ENCODE measurements around the gene RBM47.
"Not testable (repeated sequence)": the region's sequence is repeated elsewhere in the genome, so short reads cannot be mapped to it uniquely, and the experiment has no call there.

Gene RBM47

DNA sequence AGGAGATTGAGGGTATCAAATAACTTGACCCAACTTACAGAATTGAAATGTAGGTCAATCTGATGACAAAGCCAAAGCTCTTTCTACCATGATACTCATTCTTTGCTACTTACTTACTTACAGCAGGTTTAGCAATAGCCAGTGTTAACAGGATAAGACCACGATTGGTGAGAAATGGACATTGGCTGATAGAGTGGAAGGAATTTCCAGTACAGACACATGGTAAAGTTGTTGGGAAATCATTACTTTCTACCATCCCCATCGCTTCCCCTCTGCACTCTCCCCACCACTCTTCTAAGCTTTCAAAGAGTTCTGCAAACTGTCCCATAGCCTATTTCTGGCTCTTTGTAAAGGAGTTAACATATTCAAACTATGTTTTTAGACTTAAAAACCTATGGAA lies 174.8 kb downstream of the RBM47 start:
- H3K4me3 ChIP-seq (ENCODE audit: low read depth in 1 of 2, low read length in 1 of 2) = no peak overlapping the region
- H3K27me3 ChIP-seq = no peaks in the 10 kb centered on the region
- H3K4me1 ChIP-seq (ENCODE audit: control insufficient read depth in 1 of 2, insufficient read depth in 1 of 2, low read depth in 1 of 2, low read length in 1 of 2) = peaks cover 17 to 18% of the 10 kb centered on the region in 2 experiments
- peak overlapping the region; percentile 35 for H3K27ac ChIP-seq
- peaks cover 17% of the 10 kb centered on the region for H3K36me3 ChIP-seq
- H3K9me3 ChIP-seq = no peaks in the 10 kb centered on the region
- TF ChIP-seq, protein P1, sequence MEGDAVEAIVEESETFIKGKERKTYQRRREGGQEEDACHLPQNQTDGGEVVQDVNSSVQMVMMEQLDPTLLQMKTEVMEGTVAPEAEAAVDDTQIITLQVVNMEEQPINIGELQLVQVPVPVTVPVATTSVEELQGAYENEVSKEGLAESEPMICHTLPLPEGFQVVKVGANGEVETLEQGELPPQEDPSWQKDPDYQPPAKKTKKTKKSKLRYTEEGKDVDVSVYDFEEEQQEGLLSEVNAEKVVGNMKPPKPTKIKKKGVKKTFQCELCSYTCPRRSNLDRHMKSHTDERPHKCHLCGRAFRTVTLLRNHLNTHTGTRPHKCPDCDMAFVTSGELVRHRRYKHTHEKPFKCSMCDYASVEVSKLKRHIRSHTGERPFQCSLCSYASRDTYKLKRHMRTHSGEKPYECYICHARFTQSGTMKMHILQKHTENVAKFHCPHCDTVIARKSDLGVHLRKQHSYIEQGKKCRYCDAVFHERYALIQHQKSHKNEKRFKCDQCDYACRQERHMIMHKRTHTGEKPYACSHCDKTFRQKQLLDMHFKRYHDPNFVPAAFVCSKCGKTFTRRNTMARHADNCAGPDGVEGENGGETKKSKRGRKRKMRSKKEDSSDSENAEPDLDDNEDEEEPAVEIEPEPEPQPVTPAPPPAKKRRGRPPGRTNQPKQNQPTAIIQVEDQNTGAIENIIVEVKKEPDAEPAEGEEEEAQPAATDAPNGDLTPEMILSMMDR (IDR thresholded peaks at IDR 0.05) = no peak

GRCh38 chr4:40453912-40454311 lies 175.8 kb downstream of the RBM47 start:
- Histone ChIP-seq H3K4me3 (ENCODE audit: low read depth in 1 of 2, low read length in 1 of 2) (no peak overlapping the region), H3K27me3 (no peaks in the 10 kb centered on the region), H3K36me3 (peaks cover 25% of the 10 kb centered on the region), H3K4me1 (ENCODE audit: control insufficient read depth in 1 of 2, insufficient read depth in 1 of 2, low read depth in 1 of 2, low read length in 1 of 2) (peaks cover 17 to 18% of the 10 kb centered on the region in 2 experiments), H3K27ac (no peak overlapping the region), H3K9me3 (no peaks in the 10 kb centered on the region)
- TF ChIP-seq, protein P1 (IDR thresholded peaks at IDR 0.05) = no peak

DNA sequence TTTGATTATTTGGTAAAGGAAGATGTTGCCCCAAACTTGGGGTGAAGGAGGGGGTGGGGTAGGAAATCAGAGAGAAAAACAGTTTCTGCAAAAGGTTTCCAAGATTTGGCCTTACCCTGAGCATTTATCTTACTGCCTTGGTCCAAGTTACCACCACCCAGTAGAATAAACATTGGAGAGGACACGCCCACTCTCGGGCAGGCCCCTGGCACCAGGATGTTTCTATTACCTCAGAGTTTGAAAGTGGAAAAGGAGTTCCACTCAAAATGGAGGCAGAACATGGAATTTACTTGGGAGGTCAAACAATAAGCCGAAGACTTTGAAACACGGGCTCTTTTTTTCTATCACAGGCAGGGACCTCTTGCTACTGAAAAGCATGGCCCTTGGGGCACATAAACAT lies 180.8 kb downstream of the RBM47 start:
- no peak overlapping the region for H3K27ac ChIP-seq

GRCh38 chr4:40446839-40447238 lies 182.8 kb downstream of the RBM47 start:
- Histone ChIP-seq H3K4me1 (ENCODE audit: control insufficient read depth in 1 of 2, insufficient read depth in 1 of 2, low read depth in 1 of 2, low read length in 1 of 2) (no peaks in the 10 kb centered on the region), H3K27ac (no peak overlapping the region), H3K4me3 (ENCODE audit: low read depth in 1 of 2, low read length in 1 of 2) (no peak overlapping the region), H3K36me3 (peaks cover 28% of the 10 kb centered on the region), H3K9me3 (no peaks in the 10 kb centered on the region), H3K27me3 (no peaks in the 10 kb centered on the region)
- TF ChIP-seq, protein P1 (IDR thresholded peaks at IDR 0.05) = no peak

More for the DNA sequence above, 180.8 kb downstream of the RBM47 start:
- Histone ChIP-seq H3K9me3 (no peaks in the 10 kb centered on the region), H3K4me3 (ENCODE audit: low read depth in 1 of 2, low read length in 1 of 2) (no peak overlapping the region), H3K36me3 (peaks cover 28% of the 10 kb centered on the region), H3K27me3 (no peaks in the 10 kb centered on the region), H3K4me1 (ENCODE audit: control insufficient read depth in 1 of 2, insufficient read depth in 1 of 2, low read depth in 1 of 2, low read length in 1 of 2) (no peaks in the 10 kb centered on the region)
- TF ChIP-seq, protein P1 (IDR thresholded peaks at IDR 0.05) = no peak

DNA sequence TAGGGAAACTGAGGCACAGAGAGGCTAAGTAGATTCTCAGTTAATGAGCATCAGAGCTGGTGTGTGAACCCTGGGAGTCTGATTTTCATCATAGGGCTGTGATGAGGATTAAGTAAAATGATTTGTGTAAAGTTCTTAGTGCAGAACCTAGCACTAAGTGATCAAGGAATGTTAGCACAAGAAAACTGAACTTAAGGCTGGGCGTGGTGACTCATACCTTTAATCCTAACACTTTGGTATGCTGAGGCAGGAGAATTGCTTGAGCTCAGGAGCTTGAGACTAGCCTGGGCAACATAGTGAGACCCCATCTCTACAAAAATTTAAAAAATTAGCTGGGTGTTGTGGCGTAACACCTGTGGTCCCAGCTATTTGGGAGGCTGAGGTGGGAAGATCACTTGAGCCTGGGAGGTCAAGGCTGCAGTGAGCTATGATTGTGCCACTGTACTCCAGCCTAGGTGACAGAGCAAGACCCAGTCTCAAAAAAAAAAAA lies 183.4 kb downstream of the RBM47 start:
- H3K9me3 ChIP-seq; H3K27ac ChIP-seq; H3K27me3 ChIP-seq; H3K4me3 ChIP-seq (ENCODE audit: low read depth in 1 of 2, low read length in 1 of 2); H3K4me1 ChIP-seq (ENCODE audit: control insufficient read depth in 1 of 2, insufficient read depth in 1 of 2, low read depth in 1 of 2, low read length in 1 of 2): not testable (repeated sequence)
- H3K36me3 ChIP-seq = peaks cover 24% of the 10 kb centered on the region

- H3K4me3 ChIP-seq (ENCODE audit: low read depth in 1 of 2, low read length in 1 of 2) = no peak overlapping the region
- no peak overlapping the region for H3K27ac ChIP-seq
- peaks cover 19% of the 10 kb centered on the region for H3K36me3 ChIP-seq
- H3K4me1 ChIP-seq (ENCODE audit: control insufficient read depth in 1 of 2, insufficient read depth in 1 of 2, low read depth in 1 of 2, low read length in 1 of 2) = no peaks in the 10 kb centered on the region
- TF ChIP-seq, protein P1 (IDR thresholded peaks at IDR 0.05) = no peak
- no peaks in the 10 kb centered on the region for H3K9me3 ChIP-seq
- no peaks in the 10 kb centered on the region for H3K27me3 ChIP-seq
These were observed 184.0 kb downstream of the RBM47 start for GRCh38 chr4:40445671-40446070.
